Measurements from ENCODE around the gene MEGF6.

MEGF6 gene

GRCh38 chr1:3570066-3570986 is 41.0 kb downstream of the MEGF6 start:
- no peak for DNase-seq

GRCh38 chr1:3569436-3569835 is 41.9 kb downstream of the MEGF6 start:
- DNase-seq = no peak

GRCh38 chr1:3568815-3569435 is 42.4 kb downstream of the MEGF6 start:
- DNase-seq = no peak

DNA sequence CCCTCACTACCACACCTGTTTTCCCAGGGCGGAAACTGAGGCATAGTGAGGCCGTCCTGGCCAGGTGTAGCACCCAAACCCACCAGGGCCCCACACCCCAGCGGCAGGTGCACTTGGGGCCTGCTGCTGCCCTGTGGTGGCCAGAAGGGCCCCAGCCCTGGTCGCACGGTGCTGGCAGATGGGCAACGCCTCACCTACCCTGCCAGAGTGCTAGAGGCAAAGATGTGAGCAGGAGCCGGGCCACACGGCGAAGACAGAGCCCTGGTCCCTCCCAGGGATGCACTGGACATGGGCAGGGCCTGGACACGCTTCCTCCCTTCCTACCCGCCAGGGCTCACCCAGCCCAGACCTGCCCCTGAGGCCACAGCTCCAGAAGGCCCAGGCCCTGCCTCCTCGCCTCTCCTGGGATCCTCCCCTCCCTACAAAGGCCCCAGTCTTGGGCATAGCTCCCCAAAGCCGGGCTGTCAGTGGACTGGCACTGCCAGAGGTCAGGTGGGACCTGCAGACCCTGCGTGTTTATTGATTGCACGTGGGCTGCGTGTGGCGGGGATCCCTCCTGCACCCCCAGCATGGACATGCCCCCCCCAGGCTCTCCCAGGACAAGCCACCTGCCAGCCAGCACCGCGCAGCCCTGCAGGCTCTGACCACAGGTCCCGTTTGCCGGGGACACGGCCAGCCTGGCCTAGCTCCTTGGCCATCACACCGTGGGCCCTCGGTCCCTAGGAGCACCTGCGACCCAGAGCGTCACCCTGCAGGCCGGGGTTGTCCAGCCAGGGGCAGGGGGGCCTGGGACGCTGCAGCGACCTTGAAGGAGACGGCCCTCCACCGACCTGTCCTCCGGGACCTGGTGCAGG is 44.1 kb downstream of the MEGF6 start:
- DNase-seq = no peak

DNA sequence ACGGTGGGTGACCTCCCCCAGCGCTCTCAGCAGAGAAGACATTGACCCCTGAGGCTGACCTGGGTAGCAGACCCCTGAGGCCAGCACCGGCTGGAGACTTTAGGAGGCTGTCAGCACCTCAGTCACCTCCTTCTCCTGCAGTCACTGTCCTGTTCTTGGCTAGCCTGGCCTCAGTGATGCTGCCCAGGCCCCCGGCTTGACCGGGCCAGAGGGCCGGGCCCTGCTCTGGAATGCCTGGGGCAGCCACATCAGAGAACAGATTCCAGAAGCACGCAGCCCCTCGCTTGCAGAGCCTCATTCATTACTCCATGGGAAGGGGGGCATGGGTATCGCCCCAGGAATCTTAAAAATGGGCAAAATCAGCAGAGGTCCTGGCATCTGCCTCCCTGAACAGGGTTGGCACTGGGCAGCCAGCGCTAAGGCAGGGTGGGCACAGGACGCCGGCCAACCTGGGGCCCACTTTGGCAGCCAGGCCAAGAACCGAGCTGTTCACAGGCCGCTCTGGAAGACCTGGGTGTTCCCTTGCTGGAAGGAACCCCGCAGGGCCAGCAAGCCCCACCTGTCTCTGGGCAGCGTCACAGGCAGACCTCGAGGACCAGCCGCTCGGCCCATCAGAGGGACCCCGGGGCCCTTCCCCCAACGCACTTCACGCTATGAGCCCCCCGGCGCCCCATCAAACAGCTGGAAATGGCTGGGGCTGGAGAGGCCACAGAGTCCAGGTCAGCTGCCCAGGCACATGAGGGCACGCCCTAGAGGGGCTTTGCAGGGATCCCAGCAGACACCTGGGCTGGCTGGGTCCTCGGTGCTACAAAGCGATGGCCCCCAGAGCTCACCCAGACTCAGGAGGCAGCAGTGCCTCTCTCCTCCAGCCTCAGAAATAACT is 45.1 kb downstream of the MEGF6 start:
- DNase-seq = no peak

DNA sequence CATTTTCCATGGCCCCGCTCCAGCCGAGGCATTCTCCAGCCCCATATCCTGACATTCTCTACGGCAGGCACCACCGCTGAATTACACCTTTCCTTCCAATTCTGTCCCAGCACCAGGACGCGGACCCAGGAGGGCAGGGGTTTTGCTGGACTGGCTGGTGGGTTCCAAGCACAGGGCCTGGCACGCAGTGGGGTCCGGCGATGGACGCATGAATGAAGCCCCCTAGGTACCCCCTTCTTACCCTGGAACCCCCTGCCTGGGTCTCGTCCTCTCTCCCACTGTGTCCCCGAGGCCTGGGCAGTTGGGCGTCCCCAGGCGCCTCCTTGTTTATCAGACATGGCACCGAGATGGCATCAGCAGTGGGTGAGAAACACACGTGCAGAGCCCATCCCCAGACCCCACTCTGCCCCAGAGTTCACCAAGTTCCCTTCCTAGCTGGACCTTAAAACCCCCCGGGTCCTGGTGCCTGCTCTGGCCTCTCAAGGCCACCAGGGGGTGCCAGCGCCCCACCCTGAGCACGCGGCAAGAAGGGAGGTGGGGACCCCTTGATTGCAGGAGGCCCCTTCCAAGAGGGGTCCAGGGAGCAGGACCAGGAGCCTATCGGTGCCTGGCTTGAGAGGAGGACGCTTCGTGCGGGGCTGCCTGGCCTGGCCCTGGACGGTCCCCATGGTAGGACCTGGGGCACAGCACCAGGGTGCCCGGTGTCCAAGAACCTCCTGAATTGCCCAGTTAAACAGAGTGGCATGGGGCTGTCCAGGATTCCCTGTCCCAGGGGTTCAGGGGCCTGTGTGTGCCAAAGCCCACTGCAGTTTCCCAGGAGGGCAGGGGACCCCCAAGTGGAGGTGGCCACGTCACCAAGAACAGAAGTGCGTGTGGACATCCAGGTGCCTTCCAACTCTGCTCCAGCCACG is 46.1 kb downstream of the MEGF6 start:
- peak; percentile 58 for DNase-seq

DNA sequence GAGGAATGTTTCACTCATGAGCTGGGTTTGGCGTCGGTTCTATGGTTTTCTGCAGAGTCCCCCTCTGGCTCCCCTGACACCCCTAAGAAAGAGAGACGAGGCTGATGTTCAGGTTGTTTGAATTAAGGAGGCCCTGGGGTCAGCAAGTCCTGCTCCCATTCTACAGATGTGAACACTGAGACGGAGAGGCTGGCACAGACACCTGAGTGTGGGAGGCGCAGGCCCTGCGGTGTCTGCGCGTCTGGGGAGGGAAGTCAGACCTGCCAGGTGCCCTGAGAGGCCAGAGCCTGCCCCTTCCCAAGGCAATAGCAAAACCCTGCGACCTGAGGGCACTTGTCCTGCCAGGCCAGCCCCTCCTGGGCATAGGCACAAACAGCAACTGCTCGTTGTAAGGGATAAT is 47.7 kb downstream of the MEGF6 start:
- DNase-seq = no peak

DNA sequence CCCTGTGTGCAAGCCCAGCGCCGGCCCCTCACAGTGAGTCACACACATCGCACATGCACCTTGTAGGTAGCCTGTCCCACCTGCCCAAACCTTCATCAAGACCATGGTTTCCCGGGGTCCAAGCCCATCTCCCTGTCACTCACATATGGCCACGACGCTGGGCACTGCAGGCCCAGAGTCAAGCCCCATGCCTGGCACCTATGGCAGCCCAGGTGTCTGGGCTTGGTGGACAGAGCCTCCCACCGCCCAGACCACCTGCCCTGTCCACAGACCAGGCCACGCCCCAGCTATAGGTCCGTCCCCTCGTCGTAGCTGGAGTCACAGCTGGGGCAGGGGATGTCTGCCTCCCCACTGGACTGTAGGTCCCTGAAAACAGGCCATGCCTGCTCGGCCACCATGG is 48.2 kb downstream of the MEGF6 start:
- DNase-seq = no peak

GRCh38 chr1:3562712-3563111 is 48.6 kb downstream of the MEGF6 start:
- no peak for DNase-seq

- no peak for DNase-seq
Measured at GRCh38 chr1:3561702-3562101, 49.6 kb downstream of the MEGF6 start.

DNA sequence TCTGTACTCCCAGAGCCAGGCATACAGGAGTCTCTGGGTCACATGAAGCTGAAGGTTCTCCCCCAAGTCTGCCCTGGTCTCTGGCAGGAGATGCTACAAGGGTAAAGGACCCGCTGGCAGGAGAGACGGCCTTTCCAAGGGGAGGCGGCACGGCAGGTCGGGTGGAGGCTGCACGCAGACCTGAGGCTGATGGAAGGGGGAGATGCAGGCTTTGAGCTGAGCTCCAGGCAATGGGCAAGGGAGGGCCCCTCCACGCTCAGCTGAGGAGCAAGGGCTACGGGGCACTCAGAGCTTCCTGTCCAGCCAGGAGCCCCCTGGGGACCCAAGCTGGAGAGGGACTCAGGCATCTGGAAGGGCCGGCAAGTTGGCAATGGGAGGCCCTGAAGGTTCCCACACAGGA is 50.3 kb downstream of the MEGF6 start:
- DNase-seq = no peak

GRCh38 chr1:3560251-3560871 is 50.9 kb downstream of the MEGF6 start:
- DNase-seq = no peak

DNA sequence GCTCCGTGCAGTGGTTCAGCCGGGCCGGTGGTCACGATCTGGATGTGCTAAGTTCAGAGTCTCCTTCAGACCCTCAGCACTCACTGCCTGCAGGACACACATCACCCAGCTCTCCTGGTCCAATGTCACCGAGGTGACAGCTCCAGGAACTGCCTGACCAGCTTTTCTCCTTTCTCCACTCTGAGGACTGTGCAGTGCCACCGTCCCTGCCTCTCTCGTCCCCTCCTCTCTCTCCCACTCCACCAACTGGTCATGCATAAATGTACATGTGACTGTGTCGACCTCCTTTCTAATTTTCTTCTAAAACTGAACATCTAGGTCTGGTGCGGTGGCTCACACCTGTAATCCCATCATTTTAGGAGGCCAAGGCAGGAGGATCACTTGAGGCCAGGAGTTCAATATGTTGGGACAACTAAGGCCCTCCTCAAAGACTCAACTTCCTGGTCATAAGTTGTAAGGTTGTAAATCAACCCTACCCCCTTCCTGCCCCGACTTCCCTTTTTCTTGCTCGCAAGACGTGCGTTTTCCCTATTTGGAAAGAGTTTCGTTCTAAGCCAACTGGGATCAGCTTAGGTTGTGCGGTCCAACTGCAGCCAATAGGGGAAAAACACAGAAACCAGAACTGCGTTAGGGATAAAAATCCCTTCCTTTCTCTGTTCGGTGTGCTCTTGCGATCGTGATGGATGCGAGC is 53.1 kb downstream of the MEGF6 start:
- DNase-seq = no peak

GRCh38 chr1:3557366-3557765 is 53.9 kb downstream of the MEGF6 start:
- no peak for DNase-seq

- DNase-seq = no peak
Measured at GRCh38 chr1:3556336-3556735, 55.0 kb downstream of the MEGF6 start.

GRCh38 chr1:3555131-3555920 is 56.0 kb downstream of the MEGF6 start:
- DNase-seq = no peak

DNA sequence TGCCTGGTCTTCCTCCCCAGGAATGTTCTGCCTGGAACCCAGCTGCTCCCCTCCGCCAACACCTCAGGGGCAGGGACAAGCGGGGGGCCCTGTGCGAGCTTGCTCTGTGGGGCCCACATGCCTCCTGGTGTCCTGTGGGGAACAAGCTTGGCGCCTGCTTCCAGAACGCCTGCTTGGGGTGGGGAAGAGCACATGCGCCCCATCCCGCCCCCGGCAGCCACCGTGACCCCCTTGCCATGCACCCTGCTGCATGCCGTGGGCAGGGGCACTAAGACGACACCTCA is 57.4 kb downstream of the MEGF6 start:
- DNase-seq = no peak

- DNase-seq = no peak
Measured at GRCh38 chr1:3553166-3553939, 58.0 kb downstream of the MEGF6 start.

- DNase-seq = no peak
Measured at GRCh38 chr1:3552751-3553150, 58.6 kb downstream of the MEGF6 start.
